ENCODE data around the gene ACTR6. TPM values are rescaled to one million over a fixed set of nuclear protein-coding genes. Genes with fewer than 3 reads are reported as not detected.
"Not testable (repeated sequence)": the region's sequence is repeated elsewhere in the genome, so short reads cannot be mapped to it uniquely, and the experiment has no call there.

Gene ACTR6
- total RNA-seq, 5 donors from 2014 or later (not counting 1 experiment from before 2014, with no cell fraction given): 28.8 to 39.2 (median 35.3) TPM

GRCh38 chr12:100251917-100252316 is 51.3 kb downstream of the ACTR6 start:
- Histone ChIP-seq H3K4me3 (ENCODE audit: control insufficient read depth in 1 of 2, extremely low read depth in 1 of 2, low read length in 1 of 2) (no peak overlapping the region), H3K27ac (ENCODE audit: low read length) (no peak overlapping the region), H3K4me1 (ENCODE audit: control insufficient read depth in 1 of 2, extremely low read depth in 1 of 2, insufficient read depth in 2 of 2, low read length in 2 of 2) (no peaks in the 10 kb centered on the region), H3K36me3 (ENCODE audit: control insufficient read depth in 2 of 2, extremely low read depth in 1 of 2, insufficient read depth in 1 of 2, low read length in 1 of 2) (no peaks in the 10 kb centered on the region), H3K27me3 (replicated peaks in 1 of 2; ENCODE audit: control insufficient read depth in 2 of 2, extremely low read depth in 1 of 2, insufficient read depth in 2 of 2, low read length in 1 of 2) (no peaks in the 10 kb centered on the region), H3K9me3 (no peaks in the 10 kb centered on the region)
- H3K9me3 Mint-ChIP-seq: no peaks in the 10 kb centered on the region
- no peak overlapping the region for H3K27ac Mint-ChIP-seq
- ChIA-PET POLR2A (no interaction called here), CTCF (interaction anchor here in 1 of 2 donors (1.0 kb wide), 1 partner anchor 16 kb away, joined by 3 read pairs; no protein-coding TSS in a partner anchor)
- ATAC-seq (replicated peaks in 1 of 4) (no peak), DNase-seq (no peak)
- H3K36me3 Mint-ChIP-seq: no peaks in the 10 kb centered on the region
- no peaks in the 10 kb centered on the region for H3K27me3 Mint-ChIP-seq
- H3K4me1 Mint-ChIP-seq: no peaks in the 10 kb centered on the region
- H3K4me3 Mint-ChIP-seq: no peak overlapping the region
- WGBS (ENCODE audit: insufficient coverage): no CpG with 5 or more reads among the region's 2 CpGs

GRCh38 chr12:100253437-100253836 is 52.8 kb downstream of the ACTR6 start:
- ChIA-PET POLR2A (no interaction called here), CTCF (no interaction called here)
- Mint-ChIP-seq H3K36me3 (no peaks in the 10 kb centered on the region), H3K27ac (no peak overlapping the region), H3K4me1 (peaks cover 3 to 6% (median 5%) of the 10 kb centered on the region in 3 donors), H3K4me3 (no peak overlapping the region), H3K27me3 (no peaks in the 10 kb centered on the region), H3K9me3 (no peaks in the 10 kb centered on the region)
- H3K36me3 ChIP-seq (ENCODE audit: control insufficient read depth in 2 of 2, extremely low read depth in 1 of 2, insufficient read depth in 1 of 2, low read length in 1 of 2): no peaks in the 10 kb centered on the region
- no peaks in the 10 kb centered on the region for H3K9me3 ChIP-seq
- no peaks in the 10 kb centered on the region for H3K4me1 ChIP-seq (ENCODE audit: control insufficient read depth in 1 of 2, extremely low read depth in 1 of 2, insufficient read depth in 2 of 2, low read length in 2 of 2)
- H3K4me3 ChIP-seq (ENCODE audit: control insufficient read depth in 1 of 2, extremely low read depth in 1 of 2, low read length in 1 of 2): no peak overlapping the region
- H3K27ac ChIP-seq (ENCODE audit: low read length): no peak overlapping the region
- no CpG with 5 or more reads among the region's 1 CpG for WGBS (ENCODE audit: insufficient coverage)
- no peaks in the 10 kb centered on the region for H3K27me3 ChIP-seq (replicated peaks in 1 of 2; ENCODE audit: control insufficient read depth in 2 of 2, extremely low read depth in 1 of 2, insufficient read depth in 2 of 2, low read length in 1 of 2)
- ATAC-seq (replicated peaks in 1 of 4) (no peak), DNase-seq (no peak)

GRCh38 chr12:100254876-100255275 is 54.3 kb downstream of the ACTR6 start:
- no peaks in the 10 kb centered on the region for H3K36me3 Mint-ChIP-seq
- Histone ChIP-seq H3K4me3 (ENCODE audit: control insufficient read depth in 1 of 2, extremely low read depth in 1 of 2, low read length in 1 of 2) (no peak overlapping the region), H3K36me3 (ENCODE audit: control insufficient read depth in 2 of 2, extremely low read depth in 1 of 2, insufficient read depth in 1 of 2, low read length in 1 of 2) (no peaks in the 10 kb centered on the region), H3K27me3 (replicated peaks in 1 of 2; ENCODE audit: control insufficient read depth in 2 of 2, extremely low read depth in 1 of 2, insufficient read depth in 2 of 2, low read length in 1 of 2) (no peaks in the 10 kb centered on the region), H3K27ac (ENCODE audit: low read length) (no peak overlapping the region), H3K4me1 (ENCODE audit: control insufficient read depth in 1 of 2, extremely low read depth in 1 of 2, insufficient read depth in 2 of 2, low read length in 2 of 2) (no peaks in the 10 kb centered on the region), H3K9me3 (no peaks in the 10 kb centered on the region)
- DNase-seq (no peak), ATAC-seq (replicated peaks in 1 of 4) (no peak)
- H3K27ac Mint-ChIP-seq: no peak overlapping the region
- H3K4me3 Mint-ChIP-seq: no peak overlapping the region
- H3K9me3 Mint-ChIP-seq: no peaks in the 10 kb centered on the region
- ChIA-PET CTCF (no interaction called here), POLR2A (no interaction called here)
- peaks cover 3 to 6% (median 5%) of the 10 kb centered on the region in 3 donors for H3K4me1 Mint-ChIP-seq
- 100% methylated on average over 1 of the region's 1 CpG for WGBS (ENCODE audit: insufficient coverage)
- no peaks in the 10 kb centered on the region for H3K27me3 Mint-ChIP-seq

GRCh38 chr12:100258127-100258526 is 57.5 kb downstream of the ACTR6 start:
- Mint-ChIP-seq H3K4me1 (peaks cover 3 to 6% (median 5%) of the 10 kb centered on the region in 3 donors), H3K36me3 (no peaks in the 10 kb centered on the region), H3K9me3 (no peaks in the 10 kb centered on the region), H3K27me3 (no peaks in the 10 kb centered on the region), H3K27ac (no peak overlapping the region), H3K4me3 (no peak overlapping the region)
- H3K4me1 ChIP-seq (ENCODE audit: control insufficient read depth in 1 of 2, extremely low read depth in 1 of 2, insufficient read depth in 2 of 2, low read length in 2 of 2): no peaks in the 10 kb centered on the region
- no peak for ATAC-seq (replicated peaks in 1 of 4)
- WGBS (ENCODE audit: insufficient coverage): no CpG with 5 or more reads among the region's 1 CpG
- H3K4me3 ChIP-seq (ENCODE audit: control insufficient read depth in 1 of 2, extremely low read depth in 1 of 2, low read length in 1 of 2): no peak overlapping the region
- H3K27me3 ChIP-seq (replicated peaks in 1 of 2; ENCODE audit: control insufficient read depth in 2 of 2, extremely low read depth in 1 of 2, insufficient read depth in 2 of 2, low read length in 1 of 2): no peaks in the 10 kb centered on the region
- ChIA-PET CTCF (no interaction called here), POLR2A (interaction anchor here in 1 of 2 donors (0.6 kb wide), 1 partner anchor 222 kb away, joined by 3 read pairs; no protein-coding TSS in a partner anchor)
- no peak overlapping the region for H3K27ac ChIP-seq (ENCODE audit: low read length)
- no peak for DNase-seq
- H3K36me3 ChIP-seq (ENCODE audit: control insufficient read depth in 2 of 2, extremely low read depth in 1 of 2, insufficient read depth in 1 of 2, low read length in 1 of 2): no peaks in the 10 kb centered on the region
- no peaks in the 10 kb centered on the region for H3K9me3 ChIP-seq

- no peaks in the 10 kb centered on the region for H3K27me3 Mint-ChIP-seq
- ATAC-seq (replicated peaks in 1 of 4): no peak
- no peaks in the 10 kb centered on the region for H3K36me3 Mint-ChIP-seq
- Histone ChIP-seq H3K9me3 (no peaks in the 10 kb centered on the region), H3K36me3 (ENCODE audit: control insufficient read depth in 2 of 2, extremely low read depth in 1 of 2, insufficient read depth in 1 of 2, low read length in 1 of 2) (no peaks in the 10 kb centered on the region), H3K27me3 (replicated peaks in 1 of 2; ENCODE audit: control insufficient read depth in 2 of 2, extremely low read depth in 1 of 2, insufficient read depth in 2 of 2, low read length in 1 of 2) (no peaks in the 10 kb centered on the region), H3K4me3 (ENCODE audit: control insufficient read depth in 1 of 2, extremely low read depth in 1 of 2, low read length in 1 of 2) (no peak overlapping the region), H3K4me1 (ENCODE audit: control insufficient read depth in 1 of 2, extremely low read depth in 1 of 2, insufficient read depth in 2 of 2, low read length in 2 of 2) (peaks cover 5 to 6% of the 10 kb centered on the region in 2 experiments), H3K27ac (ENCODE audit: low read length) (no peak overlapping the region)
- H3K4me3 Mint-ChIP-seq: no peak overlapping the region
- no peak overlapping the region for H3K27ac Mint-ChIP-seq
- H3K9me3 Mint-ChIP-seq: no peaks in the 10 kb centered on the region
- ChIA-PET POLR2A (interaction anchor here in 1 of 2 donors (0.6 kb wide), 1 partner anchor 127 kb away, joined by 4 read pairs; no protein-coding TSS in a partner anchor), CTCF (no interaction called here)
- WGBS (ENCODE audit: insufficient coverage): 100% methylated on average over 4 of the region's 5 CpGs
- DNase-seq: no peak
- H3K4me1 Mint-ChIP-seq: peaks cover 6 to 15% (median 7%) of the 10 kb centered on the region in 3 donors
Measured at GRCh38 chr12:100263131-100263530, 62.5 kb downstream of the ACTR6 start.

- H3K4me1 ChIP-seq (ENCODE audit: control insufficient read depth in 1 of 2, extremely low read depth in 1 of 2, insufficient read depth in 2 of 2, low read length in 2 of 2): peaks cover 10 to 18% of the 10 kb centered on the region in 2 experiments
- H3K36me3 Mint-ChIP-seq; H3K27ac Mint-ChIP-seq; H3K27ac ChIP-seq (ENCODE audit: low read length); ATAC-seq (replicated peaks in 1 of 4); H3K4me3 ChIP-seq (ENCODE audit: control insufficient read depth in 1 of 2, extremely low read depth in 1 of 2, low read length in 1 of 2); H3K9me3 ChIP-seq; H3K27me3 ChIP-seq (replicated peaks in 1 of 2; ENCODE audit: control insufficient read depth in 2 of 2, extremely low read depth in 1 of 2, insufficient read depth in 2 of 2, low read length in 1 of 2); DNase-seq; H3K9me3 Mint-ChIP-seq; H3K36me3 ChIP-seq (ENCODE audit: control insufficient read depth in 2 of 2, extremely low read depth in 1 of 2, insufficient read depth in 1 of 2, low read length in 1 of 2); H3K27me3 Mint-ChIP-seq; H3K4me3 Mint-ChIP-seq; POLR2A ChIA-PET; CTCF ChIA-PET: not testable (repeated sequence)
- peaks cover 21 to 31% (median 22%) of the 10 kb centered on the region in 3 donors for H3K4me1 Mint-ChIP-seq
- 100% methylated on average over 2 of the region's 5 CpGs for WGBS (ENCODE audit: insufficient coverage)
Measured at GRCh38 chr12:100265107-100265506, 64.5 kb downstream of the ACTR6 start.
